ENCODE results near the gene C10orf95. TPM values are rescaled to one million over a fixed set of nuclear protein-coding genes. Genes with fewer than 3 reads are reported as not detected.

The C10orf95 gene
- total and polyA plus RNA-seq, 2 of the 13 experiments (the other 11 are each of a cell fraction or from before 2014, with no cell fraction given), result 0.05 to 0.07 TPM

DNA sequence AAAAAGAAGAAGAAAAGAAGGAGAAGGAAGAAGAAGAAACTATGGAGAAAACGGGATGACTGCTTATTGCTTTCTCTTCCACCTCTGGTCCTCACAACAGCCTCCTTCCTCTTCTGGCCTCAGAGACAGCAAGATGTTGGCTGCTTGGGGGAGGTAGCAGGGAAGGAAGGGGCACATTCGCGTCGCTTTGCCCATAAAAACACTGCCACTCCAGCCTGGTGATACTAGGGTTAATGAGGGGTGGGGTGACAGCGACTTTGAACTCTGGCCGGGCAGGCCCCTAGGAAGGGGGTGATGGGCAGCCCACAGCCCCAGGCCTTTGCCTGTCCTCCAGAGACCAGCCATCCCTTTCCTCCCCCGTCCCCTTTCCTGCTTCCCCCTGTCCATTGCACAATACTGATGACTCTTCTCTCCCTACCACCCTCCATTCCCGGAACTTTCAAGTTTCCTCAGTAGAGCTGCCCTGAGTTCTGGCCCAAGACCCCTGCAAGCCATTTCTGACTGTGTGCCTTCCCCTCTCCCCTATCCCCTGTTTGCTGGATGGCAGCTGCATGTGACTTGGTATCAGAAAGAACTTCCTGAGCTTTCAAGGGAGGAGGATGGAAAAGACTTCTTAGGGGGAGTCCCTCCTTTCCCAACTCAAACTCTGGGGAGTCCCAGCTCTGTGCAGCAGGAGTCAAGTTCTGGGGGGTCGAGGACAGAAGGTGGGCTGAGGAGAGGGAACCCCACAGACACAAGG is 16.8 kb downstream of the C10orf95 start (continued):
- TF ChIP-seq, protein P1, sequence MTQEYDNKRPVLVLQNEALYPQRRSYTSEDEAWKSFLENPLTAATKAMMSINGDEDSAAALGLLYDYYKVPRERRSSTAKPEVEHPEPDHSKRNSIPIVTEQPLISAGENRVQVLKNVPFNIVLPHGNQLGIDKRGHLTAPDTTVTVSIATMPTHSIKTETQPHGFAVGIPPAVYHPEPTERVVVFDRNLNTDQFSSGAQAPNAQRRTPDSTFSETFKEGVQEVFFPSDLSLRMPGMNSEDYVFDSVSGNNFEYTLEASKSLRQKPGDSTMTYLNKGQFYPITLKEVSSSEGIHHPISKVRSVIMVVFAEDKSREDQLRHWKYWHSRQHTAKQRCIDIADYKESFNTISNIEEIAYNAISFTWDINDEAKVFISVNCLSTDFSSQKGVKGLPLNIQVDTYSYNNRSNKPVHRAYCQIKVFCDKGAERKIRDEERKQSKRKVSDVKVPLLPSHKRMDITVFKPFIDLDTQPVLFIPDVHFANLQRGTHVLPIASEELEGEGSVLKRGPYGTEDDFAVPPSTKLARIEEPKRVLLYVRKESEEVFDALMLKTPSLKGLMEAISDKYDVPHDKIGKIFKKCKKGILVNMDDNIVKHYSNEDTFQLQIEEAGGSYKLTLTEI (CRISPR knock-in tag; conservative IDR thresholded peaks at IDR 0.05), result no peak
- TF ChIP-seq ZNF292 (CRISPR knock-in tag; IDR thresholded peaks at IDR 0.05; ENCODE audit: borderline replicate concordance, low read depth) (no peak), ATF5 (CRISPR knock-in tag; IDR thresholded peaks at IDR 0.05; ENCODE audit: low read depth) (no peak), ZNF432 (CRISPR knock-in tag; IDR thresholded peaks at IDR 0.05; ENCODE audit: borderline replicate concordance) (no peak), ZNF484 (CRISPR knock-in tag; IDR thresholded peaks at IDR 0.05; ENCODE audit: borderline replicate concordance, low read depth) (no peak), ZNF335 (CRISPR knock-in tag; IDR thresholded peaks at IDR 0.05) (no peak), ZFX (CRISPR knock-in tag; IDR thresholded peaks at IDR 0.05; ENCODE audit: low read depth) (peak; percentile 75), CBX2 (IDR thresholded peaks at IDR 0.05; ENCODE audit: low read depth, low read length) (no peak), CBX2 (CRISPR knock-in tag; IDR thresholded peaks at IDR 0.05; ENCODE audit: low read depth) (no peak; the same call in 1 of the 2 replicates), ZFP90 (CRISPR knock-in tag; IDR thresholded peaks at IDR 0.05; ENCODE audit: borderline replicate concordance) (no peak), ZMYM2 (CRISPR knock-in tag; IDR thresholded peaks at IDR 0.05) (no peak), BHLHE40 (IDR thresholded peaks at IDR 0.05; ENCODE audit: low read length) (0 out of 2 replicates have a peak, but pooled peaks have one; percentile 24), ZNF501 (CRISPR knock-in tag; IDR thresholded peaks at IDR 0.05) (no peak; the same call in 1 of the 2 replicates), BRD4 (CRISPR knock-in tag; IDR thresholded peaks at IDR 0.05) (no peak), PATZ1 (CRISPR knock-in tag; IDR thresholded peaks at IDR 0.05) (peak; percentile 84)
- TF ChIP-seq, protein P2, sequence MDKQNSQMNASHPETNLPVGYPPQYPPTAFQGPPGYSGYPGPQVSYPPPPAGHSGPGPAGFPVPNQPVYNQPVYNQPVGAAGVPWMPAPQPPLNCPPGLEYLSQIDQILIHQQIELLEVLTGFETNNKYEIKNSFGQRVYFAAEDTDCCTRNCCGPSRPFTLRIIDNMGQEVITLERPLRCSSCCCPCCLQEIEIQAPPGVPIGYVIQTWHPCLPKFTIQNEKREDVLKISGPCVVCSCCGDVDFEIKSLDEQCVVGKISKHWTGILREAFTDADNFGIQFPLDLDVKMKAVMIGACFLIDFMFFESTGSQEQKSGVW (CRISPR knock-in tag; IDR thresholded peaks at IDR 0.05; ENCODE audit: borderline replicate concordance), result no peak
- TF ChIP-seq, protein P3, sequence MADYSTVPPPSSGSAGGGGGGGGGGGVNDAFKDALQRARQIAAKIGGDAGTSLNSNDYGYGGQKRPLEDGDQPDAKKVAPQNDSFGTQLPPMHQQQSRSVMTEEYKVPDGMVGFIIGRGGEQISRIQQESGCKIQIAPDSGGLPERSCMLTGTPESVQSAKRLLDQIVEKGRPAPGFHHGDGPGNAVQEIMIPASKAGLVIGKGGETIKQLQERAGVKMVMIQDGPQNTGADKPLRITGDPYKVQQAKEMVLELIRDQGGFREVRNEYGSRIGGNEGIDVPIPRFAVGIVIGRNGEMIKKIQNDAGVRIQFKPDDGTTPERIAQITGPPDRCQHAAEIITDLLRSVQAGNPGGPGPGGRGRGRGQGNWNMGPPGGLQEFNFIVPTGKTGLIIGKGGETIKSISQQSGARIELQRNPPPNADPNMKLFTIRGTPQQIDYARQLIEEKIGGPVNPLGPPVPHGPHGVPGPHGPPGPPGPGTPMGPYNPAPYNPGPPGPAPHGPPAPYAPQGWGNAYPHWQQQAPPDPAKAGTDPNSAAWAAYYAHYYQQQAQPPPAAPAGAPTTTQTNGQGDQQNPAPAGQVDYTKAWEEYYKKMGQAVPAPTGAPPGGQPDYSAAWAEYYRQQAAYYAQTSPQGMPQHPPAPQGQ (CRISPR knock-in tag; IDR thresholded peaks at IDR 0.05; ENCODE audit: borderline replicate concordance), result peak; percentile 30; the same call in 1 of the 2 replicates
- TF ChIP-seq, protein P4, sequence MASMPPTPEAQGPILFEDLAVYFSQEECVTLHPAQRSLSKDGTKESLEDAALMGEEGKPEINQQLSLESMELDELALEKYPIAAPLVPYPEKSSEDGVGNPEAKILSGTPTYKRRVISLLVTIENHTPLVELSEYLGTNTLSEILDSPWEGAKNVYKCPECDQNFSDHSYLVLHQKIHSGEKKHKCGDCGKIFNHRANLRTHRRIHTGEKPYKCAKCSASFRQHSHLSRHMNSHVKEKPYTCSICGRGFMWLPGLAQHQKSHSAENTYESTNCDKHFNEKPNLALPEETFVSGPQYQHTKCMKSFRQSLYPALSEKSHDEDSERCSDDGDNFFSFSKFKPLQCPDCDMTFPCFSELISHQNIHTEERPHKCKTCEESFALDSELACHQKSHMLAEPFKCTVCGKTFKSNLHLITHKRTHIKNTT (CRISPR knock-in tag; IDR thresholded peaks at IDR 0.05), result no peak
